ENCODE measurements around the gene G6PC1.

GRCh38 chr17:42886283-42887176, 14.1 kb upstream of the G6PC1 start:
- TF ChIP-seq EP300 (IDR thresholded peaks at IDR 0.05): no peak
- no peak for TF ChIP-seq POLR2A (IDR thresholded peaks at IDR 0.05; ENCODE audit: low read depth)
- no peak for TF ChIP-seq CTCF (IDR thresholded peaks at IDR 0.05)
- TF ChIP-seq POLR2AphosphoS5 (IDR thresholded peaks at IDR 0.05): no peak
